ENCODE measurements around the gene MS4A4A.
A peak's percentile ranks its signal among the peaks of the same experiment; 100 is the strongest.

The MS4A4A gene

DNA sequence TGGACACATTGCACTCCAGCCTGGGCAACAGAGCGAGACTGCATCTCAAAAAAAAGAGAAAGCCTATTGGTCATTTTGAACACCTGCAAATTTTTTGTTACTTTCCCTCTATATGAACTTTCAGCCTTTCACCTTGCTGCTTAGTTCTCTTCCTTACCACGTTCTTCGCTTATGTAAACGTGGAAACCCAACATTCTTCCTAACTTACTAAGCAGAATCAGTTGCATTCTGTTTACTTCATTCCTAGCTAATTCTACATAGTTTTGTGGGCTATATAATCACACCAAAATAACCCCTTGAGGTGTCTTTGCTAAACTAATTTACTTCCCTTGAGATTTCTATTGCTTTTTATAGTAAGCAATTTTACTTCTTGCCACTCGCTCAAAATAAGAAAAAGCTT lies 23.2 kb downstream of the MS4A4A start:
- no peak for DNase-seq (ENCODE audit: low spot score)

GRCh38 chr11:60305906-60306619 lies 25.6 kb downstream of the MS4A4A start:
- no peak for DNase-seq (ENCODE audit: low spot score)

DNA sequence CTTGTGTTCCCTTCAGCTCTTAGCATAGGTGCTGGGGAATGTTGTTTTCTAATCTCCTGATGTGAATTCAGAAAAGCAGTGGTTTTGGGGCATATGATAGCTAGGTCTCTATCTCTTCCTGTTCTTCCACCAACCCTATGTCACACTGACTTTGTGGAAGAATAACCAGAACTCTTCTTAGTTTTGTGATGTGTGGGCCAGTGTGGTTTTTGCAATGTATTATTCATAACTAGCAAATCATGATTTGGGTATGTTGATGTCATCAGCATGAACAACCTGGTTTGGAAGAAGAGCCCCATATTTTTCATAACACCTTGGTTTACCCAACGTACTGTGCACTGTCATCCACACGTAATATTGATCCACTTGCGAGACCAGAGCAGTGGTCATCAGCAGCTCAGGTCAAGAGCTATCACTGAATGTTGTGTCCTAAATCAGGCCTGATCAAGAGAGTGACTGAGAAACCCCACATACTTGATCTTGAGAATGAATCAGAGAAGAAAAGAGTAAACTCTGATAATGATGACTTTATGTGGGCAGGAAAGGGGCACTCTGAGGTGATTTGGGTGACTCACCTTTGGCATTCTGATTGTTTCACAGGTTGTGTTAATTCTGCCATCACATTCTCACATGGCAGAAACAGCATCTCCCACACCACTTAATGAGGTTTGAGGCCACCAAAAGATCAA lies 27.2 kb downstream of the MS4A4A start:
- DNase-seq (ENCODE audit: low spot score): no peak

DNA sequence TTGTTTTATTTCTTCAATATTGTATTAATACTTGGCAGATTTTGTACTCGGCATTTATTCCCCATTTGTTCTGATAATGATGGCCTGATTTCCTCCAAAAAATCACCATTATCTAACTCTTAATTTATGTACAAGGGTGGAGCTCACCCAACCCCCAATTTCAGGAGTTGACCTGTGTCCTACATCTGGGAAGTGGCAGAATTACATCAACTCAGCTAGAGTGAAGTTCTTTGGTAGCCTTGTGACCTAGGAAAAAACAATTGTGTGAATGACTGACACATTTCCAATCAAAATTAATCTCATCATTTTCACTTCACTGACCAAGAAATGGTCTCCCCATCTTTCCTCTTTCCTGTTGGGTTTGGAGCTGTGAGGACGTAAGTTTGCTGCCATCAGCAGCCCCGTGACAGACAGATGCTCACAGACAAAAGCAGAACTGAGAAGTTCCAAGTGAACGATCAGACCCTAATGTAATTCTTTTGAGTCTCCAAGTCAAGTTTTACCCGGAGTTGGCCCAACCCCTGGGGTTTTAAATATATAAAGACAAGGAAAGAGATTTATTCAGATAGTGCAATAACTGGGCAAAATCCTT lies 30.0 kb downstream of the MS4A4A start:
- no peak for DNase-seq (ENCODE audit: low spot score)

GRCh38 chr11:60314635-60315321 lies 34.3 kb downstream of the MS4A4A start:
- no peak for DNase-seq (ENCODE audit: low spot score)

GRCh38 chr11:60315871-60316270 lies 35.4 kb downstream of the MS4A4A start:
- no peak for DNase-seq (ENCODE audit: low spot score)

DNA sequence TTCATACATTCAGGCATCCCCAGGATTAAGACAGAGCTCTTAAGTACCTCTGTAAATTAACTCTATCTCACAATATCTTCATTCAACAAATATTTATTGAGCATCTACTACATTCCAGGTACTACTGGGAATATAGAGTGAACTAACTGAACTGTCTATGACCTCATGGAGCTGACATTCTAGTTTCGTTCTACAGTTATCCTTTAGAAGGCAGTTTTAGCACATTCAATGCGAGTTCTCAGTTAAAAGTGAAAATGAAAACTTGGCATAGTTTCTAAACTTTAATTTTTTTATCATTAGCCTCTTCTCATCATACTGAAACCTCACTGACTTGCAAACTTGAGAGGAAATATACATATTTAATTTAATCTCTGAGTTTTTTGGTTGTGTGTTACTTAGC lies 35.9 kb downstream of the MS4A4A start:
- no peak for DNase-seq (ENCODE audit: low spot score)

GRCh38 chr11:60318726-60319125 lies 38.3 kb downstream of the MS4A4A start:
- DNase-seq (ENCODE audit: low spot score): no peak

DNA sequence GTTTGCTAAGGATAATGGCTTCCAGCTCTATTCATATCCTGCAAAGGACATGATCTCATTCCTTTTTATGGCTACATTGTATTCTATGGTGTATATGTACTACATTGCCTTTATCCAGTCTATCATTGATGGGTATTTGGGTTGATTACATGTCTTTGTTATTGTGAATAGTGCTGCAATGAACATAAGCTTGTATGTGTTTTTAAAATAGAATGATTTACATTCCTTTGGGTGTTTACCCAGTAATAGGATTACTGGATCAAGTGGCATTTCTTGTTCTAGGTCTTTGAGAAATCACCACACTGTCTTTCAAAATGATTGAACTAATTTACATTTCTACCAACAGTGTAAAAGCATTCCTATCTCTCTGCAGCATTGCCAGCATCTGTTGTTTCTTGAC lies 40.6 kb downstream of the MS4A4A start:
- no peak for DNase-seq (ENCODE audit: low spot score)

- no peak for DNase-seq (ENCODE audit: low spot score)
Measured at GRCh38 chr11:60326955-60327354, 46.5 kb downstream of the MS4A4A start, which contains the start of gene MS4A6E. TSS of gene MS4A6E (plus strand) at chr11:60327255. CDS start at chr11:60334896, 7,641 bp downstream.

DNA sequence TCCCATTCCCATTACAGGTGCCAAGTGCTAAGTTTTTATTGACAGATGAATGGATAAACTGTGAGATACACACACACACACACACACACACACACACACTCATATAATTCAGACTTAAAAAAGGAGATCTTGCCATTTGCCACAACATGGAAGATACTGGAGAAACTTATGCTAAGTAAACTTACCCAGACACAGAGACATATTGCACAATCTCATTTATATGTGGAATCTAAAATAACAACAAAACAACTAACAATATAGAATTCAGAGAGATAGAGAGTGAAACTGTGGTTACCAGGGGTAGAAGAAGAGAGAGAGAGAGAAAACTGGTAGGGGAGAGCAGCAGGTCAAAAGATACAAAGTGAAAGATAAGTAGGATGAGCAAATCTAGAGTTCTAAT lies 48.0 kb downstream of the MS4A4A start:
- DNase-seq (ENCODE audit: low spot score): no peak

- no peak for DNase-seq (ENCODE audit: low spot score)
Measured at GRCh38 chr11:60332846-60333245, 52.4 kb downstream of the MS4A4A start.

DNA sequence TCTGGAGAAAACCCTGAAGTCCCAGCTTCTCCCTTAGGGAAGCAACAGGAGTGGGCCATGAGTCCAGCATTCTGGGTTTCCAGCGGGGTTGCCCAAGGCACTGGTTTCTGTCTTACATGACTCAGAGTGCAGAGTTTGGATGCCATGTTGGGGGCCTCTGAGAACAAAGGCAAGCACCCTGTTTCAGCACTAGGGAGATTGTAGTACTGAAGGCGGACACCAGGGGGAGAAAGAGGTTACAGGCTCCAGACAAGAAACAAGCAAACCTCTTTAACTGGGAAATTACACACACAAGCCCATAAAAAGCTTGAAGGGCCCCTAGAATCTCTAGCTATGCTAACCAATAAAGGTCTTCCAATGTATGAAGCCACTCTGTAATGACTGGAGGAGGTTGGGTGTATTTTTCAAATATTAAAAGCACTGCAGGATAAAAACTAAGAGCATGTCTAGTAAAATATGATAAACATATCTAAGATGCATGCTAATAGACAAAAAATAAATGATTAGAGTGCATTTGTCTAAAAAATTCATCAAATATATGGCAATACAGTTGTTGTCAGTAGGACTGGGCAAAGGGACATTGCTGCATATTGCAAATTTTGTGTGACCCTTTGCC lies 53.6 kb downstream of the MS4A4A start:
- peak; percentile 67 for DNase-seq (ENCODE audit: low spot score)

- no peak for DNase-seq (ENCODE audit: low spot score)
Measured at GRCh38 chr11:60336767-60337391, 56.4 kb downstream of the MS4A4A start.

DNA sequence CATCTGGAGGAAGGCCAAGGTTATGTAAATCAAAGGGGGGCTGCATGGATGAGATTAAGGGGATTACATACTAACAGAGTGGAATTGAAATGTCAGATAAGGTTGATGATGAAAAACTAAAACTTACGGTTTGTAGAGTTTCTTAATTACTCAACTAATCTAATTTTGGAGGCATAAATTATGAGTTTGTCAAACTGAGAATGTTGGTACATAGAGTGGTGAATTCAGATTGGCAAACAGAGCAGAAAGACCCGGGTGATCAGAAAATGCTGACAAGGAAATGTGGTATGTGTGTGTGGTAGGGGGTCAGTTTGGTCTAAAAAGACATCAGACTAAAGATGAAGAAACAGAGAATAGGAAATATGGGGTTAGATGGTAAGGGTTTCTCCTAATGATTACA lies 57.6 kb downstream of the MS4A4A start:
- DNase-seq (ENCODE audit: low spot score): no peak

- DNase-seq (ENCODE audit: low spot score): no peak
Measured at GRCh38 chr11:60339356-60339755, 58.9 kb downstream of the MS4A4A start.

DNA sequence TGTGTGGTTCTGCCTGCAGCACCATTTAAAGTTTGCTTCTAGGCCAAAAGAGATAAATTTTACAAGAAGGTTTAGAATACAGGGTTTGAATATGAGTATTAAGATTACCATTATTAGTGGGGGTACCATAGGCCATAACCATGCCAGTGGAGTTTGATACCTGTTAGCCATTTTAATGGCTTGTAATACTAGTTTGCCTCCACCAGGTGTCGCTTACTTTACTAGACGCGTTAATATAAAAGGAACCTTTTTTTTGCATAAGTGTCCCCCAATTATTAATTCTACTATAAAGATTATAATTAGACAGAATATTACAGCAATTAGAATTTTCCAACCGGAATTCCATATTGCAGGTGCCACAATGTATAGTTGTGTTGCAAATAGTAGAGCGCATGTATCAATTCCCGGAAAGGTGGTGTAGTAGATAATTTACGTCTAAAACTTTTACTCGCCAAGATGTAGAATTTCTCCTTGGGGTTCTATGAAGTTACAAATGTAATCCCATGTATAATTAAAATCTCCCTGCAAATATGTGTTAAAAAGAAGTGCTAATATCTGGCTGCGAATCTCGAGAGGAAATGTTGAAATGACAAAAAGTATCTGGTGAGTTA lies 62.7 kb downstream of the MS4A4A start:
- DNase-seq (ENCODE audit: low spot score): no peak

GRCh38 chr11:60344146-60344545 lies 63.7 kb downstream of the MS4A4A start:
- no peak for DNase-seq (ENCODE audit: low spot score)

GRCh38 chr11:60345489-60345888 lies 65.0 kb downstream of the MS4A4A start:
- no peak for DNase-seq (ENCODE audit: low spot score)

DNA sequence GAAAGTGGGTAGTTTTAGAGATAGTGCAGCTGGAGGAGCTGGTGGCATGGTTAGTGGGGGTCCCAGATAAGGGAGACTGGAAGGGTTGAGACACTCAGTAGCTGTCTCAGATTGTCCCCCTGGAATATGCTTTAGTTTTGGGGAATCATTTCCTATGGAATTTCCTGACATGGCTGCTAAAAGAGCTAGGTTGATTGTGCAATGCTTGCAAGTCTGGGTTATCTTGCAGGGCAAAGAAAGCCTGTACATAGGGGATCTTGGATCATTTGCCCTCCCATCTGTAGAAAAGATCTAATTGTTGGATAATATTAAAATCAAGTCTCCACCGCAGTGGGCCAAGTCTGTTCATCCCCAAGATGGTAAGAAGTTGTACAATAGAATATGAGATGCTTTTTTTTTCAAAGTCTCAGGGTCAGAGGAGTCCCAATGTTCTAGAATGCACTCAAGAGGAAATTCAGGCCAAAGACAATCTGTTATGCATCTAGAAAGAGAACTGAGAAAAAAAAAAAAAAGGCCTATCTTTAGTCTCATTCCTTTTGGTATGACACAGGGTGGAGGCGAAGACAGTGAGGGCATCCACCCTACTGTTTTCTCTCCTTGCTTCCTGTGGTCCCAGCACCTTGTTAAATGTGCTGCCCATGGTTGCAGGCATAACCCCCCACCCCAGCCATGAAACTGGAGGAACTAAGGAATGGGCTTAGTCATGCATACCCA lies 66.8 kb downstream of the MS4A4A start:
- DNase-seq (ENCODE audit: low spot score): no peak

DNA sequence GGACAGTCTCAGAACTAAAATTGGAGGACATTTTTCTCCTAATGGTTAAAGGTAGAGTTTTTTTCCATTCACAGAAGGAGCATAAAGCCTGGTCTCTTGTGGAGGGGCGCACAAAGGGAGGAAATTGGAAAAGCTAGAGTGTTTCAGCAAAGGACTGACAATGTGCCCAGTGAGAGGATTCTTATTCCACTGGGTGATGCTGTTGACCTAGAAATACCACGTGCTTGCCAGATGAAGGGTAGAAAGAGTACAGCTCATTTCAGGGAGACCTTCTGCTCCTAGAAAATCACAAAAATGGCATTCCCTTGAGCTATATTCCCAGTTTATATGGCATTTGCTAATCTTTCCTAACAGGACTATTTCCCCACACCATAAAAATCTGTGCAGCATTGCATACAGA lies 67.7 kb downstream of the MS4A4A start:
- no peak for DNase-seq (ENCODE audit: low spot score)

Measured in COLO829 (cell line).